ENCODE results near the gene HTR3B.

DNA sequence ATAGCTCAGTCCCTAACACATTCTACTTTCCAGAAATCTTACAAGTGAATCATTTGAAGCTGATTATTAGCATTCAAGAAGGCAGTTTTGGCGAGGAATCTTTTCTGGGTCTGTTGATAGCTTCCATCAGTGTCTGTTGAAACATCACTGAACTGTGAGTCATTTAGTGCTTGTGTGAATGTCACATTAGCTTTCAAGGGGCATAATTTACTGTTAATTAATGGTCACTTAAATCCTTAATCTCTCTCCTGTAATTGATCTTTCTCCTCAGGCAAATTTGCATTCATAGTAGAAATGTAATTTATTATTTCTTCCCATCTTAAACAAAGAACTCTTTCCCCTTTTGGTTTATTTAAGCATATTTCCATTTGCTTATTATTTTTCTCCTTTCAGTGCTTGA lies 2.6 kb downstream of the HTR3B start:
- TF ChIP-seq POLR2AphosphoS5 (IDR thresholded peaks at IDR 0.05) (no peak), EP300 (IDR thresholded peaks at IDR 0.05) (no peak)
- TF ChIP-seq, protein P1, sequence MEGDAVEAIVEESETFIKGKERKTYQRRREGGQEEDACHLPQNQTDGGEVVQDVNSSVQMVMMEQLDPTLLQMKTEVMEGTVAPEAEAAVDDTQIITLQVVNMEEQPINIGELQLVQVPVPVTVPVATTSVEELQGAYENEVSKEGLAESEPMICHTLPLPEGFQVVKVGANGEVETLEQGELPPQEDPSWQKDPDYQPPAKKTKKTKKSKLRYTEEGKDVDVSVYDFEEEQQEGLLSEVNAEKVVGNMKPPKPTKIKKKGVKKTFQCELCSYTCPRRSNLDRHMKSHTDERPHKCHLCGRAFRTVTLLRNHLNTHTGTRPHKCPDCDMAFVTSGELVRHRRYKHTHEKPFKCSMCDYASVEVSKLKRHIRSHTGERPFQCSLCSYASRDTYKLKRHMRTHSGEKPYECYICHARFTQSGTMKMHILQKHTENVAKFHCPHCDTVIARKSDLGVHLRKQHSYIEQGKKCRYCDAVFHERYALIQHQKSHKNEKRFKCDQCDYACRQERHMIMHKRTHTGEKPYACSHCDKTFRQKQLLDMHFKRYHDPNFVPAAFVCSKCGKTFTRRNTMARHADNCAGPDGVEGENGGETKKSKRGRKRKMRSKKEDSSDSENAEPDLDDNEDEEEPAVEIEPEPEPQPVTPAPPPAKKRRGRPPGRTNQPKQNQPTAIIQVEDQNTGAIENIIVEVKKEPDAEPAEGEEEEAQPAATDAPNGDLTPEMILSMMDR (IDR thresholded peaks at IDR 0.05): no peak
